Measurements from ENCODE around the gene CADPS2. TPM values are rescaled to one million over a fixed set of nuclear protein-coding genes. Genes with fewer than 3 reads are reported as not detected.

Gene CADPS2
- total and polyA plus RNA-seq, 4 donors, result 5.6 to 41.1 (median 11.0) TPM

- H3K27ac ChIP-seq (ENCODE audit: low read depth in 1 of 2, low read length in 2 of 2), result no peak overlapping the region
- WGBS, result 74% methylated on average over 2 of the region's 2 CpGs
- H3K27me3 ChIP-seq (ENCODE audit: control insufficient read depth in 4 of 4, insufficient read depth in 4 of 4, low read length in 3 of 4), result no peaks in the 10 kb centered on the region
- no peaks in the 10 kb centered on the region for H3K9me3 ChIP-seq (ENCODE audit: control insufficient read depth in 4 of 4, low read length in 3 of 4)
- H3K4me1 ChIP-seq (ENCODE audit: control insufficient read depth in 4 of 4, insufficient read depth in 4 of 4, low read length in 3 of 4), result peaks cover 0 to 3% (median 0%) of the 10 kb centered on the region in 4 donors
- no peak overlapping the region for H3K4me3 ChIP-seq (ENCODE audit: low read depth in 1 of 3, low read length in 3 of 3)
- DNase-seq (ENCODE audit: low spot score), result no peak
- H3K9ac ChIP-seq (ENCODE audit: low read depth in 1 of 2, low read length in 2 of 2), result no peak overlapping the region
- H3K36me3 ChIP-seq (ENCODE audit: control insufficient read depth in 4 of 4, insufficient read depth in 3 of 4, low read depth in 1 of 4, low read length in 3 of 4), result no peaks in the 10 kb centered on the region
- no peak for TF ChIP-seq NR2F2 (IDR thresholded peaks at IDR 0.05)
- TF ChIP-seq GABPA (IDR thresholded peaks at IDR 0.05 in 1 of 2, conservative IDR thresholded peaks at IDR 0.05 in 1 of 2), result no peak
- no peak for TF ChIP-seq HNF4G (IDR thresholded peaks at IDR 0.05)
- TF ChIP-seq, protein P1, sequence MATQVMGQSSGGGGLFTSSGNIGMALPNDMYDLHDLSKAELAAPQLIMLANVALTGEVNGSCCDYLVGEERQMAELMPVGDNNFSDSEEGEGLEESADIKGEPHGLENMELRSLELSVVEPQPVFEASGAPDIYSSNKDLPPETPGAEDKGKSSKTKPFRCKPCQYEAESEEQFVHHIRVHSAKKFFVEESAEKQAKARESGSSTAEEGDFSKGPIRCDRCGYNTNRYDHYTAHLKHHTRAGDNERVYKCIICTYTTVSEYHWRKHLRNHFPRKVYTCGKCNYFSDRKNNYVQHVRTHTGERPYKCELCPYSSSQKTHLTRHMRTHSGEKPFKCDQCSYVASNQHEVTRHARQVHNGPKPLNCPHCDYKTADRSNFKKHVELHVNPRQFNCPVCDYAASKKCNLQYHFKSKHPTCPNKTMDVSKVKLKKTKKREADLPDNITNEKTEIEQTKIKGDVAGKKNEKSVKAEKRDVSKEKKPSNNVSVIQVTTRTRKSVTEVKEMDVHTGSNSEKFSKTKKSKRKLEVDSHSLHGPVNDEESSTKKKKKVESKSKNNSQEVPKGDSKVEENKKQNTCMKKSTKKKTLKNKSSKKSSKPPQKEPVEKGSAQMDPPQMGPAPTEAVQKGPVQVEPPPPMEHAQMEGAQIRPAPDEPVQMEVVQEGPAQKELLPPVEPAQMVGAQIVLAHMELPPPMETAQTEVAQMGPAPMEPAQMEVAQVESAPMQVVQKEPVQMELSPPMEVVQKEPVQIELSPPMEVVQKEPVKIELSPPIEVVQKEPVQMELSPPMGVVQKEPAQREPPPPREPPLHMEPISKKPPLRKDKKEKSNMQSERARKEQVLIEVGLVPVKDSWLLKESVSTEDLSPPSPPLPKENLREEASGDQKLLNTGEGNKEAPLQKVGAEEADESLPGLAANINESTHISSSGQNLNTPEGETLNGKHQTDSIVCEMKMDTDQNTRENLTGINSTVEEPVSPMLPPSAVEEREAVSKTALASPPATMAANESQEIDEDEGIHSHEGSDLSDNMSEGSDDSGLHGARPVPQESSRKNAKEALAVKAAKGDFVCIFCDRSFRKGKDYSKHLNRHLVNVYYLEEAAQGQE (IDR thresholded peaks at IDR 0.05), result no peak
- TF ChIP-seq, protein P2, sequence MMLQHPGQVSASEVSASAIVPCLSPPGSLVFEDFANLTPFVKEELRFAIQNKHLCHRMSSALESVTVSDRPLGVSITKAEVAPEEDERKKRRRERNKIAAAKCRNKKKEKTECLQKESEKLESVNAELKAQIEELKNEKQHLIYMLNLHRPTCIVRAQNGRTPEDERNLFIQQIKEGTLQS (IDR thresholded peaks at IDR 0.05), result no peak
- TF ChIP-seq TAF1 (conservative IDR thresholded peaks at IDR 0.05), result no peak
- TF ChIP-seq HNF4A (conservative IDR thresholded peaks at IDR 0.05), result no peak
- no peak for TF ChIP-seq FOXA1 (IDR thresholded peaks at IDR 0.05)
- TF ChIP-seq YY1 (IDR thresholded peaks at IDR 0.05), result no peak
- TF ChIP-seq RAD21 (IDR thresholded peaks at IDR 0.05), result no peak
- no peak for TF ChIP-seq RXRA (IDR thresholded peaks at IDR 0.05)
- no peak for TF ChIP-seq JUND (IDR thresholded peaks at IDR 0.05)
- TF ChIP-seq MAX (IDR thresholded peaks at IDR 0.05), result no peak
- TF ChIP-seq EGR1 (IDR thresholded peaks at IDR 0.05; ENCODE audit: low read depth in 2 of 2), result no peak
- no peak for TF ChIP-seq FOXA2 (IDR thresholded peaks at IDR 0.05)
- TF ChIP-seq, protein P3, sequence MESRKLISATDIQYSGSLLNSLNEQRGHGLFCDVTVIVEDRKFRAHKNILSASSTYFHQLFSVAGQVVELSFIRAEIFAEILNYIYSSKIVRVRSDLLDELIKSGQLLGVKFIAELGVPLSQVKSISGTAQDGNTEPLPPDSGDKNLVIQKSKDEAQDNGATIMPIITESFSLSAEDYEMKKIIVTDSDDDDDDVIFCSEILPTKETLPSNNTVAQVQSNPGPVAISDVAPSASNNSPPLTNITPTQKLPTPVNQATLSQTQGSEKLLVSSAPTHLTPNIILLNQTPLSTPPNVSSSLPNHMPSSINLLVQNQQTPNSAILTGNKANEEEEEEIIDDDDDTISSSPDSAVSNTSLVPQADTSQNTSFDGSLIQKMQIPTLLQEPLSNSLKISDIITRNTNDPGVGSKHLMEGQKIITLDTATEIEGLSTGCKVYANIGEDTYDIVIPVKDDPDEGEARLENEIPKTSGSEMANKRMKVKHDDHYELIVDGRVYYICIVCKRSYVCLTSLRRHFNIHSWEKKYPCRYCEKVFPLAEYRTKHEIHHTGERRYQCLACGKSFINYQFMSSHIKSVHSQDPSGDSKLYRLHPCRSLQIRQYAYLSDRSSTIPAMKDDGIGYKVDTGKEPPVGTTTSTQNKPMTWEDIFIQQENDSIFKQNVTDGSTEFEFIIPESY (IDR thresholded peaks at IDR 0.05), result no peak
- no peak for TF ChIP-seq CTCF (IDR thresholded peaks at IDR 0.05; ENCODE audit: low read depth, low read length, missing input control)
These were observed 201.8 kb downstream of the CADPS2 start for GRCh38 chr7:122684504-122684903.

Data from liver (tissue), 9 donors.